ENCODE measurements around the gene PTAFR.

Gene PTAFR, protein sequence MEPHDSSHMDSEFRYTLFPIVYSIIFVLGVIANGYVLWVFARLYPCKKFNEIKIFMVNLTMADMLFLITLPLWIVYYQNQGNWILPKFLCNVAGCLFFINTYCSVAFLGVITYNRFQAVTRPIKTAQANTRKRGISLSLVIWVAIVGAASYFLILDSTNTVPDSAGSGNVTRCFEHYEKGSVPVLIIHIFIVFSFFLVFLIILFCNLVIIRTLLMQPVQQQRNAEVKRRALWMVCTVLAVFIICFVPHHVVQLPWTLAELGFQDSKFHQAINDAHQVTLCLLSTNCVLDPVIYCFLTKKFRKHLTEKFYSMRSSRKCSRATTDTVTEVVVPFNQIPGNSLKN

DNA sequence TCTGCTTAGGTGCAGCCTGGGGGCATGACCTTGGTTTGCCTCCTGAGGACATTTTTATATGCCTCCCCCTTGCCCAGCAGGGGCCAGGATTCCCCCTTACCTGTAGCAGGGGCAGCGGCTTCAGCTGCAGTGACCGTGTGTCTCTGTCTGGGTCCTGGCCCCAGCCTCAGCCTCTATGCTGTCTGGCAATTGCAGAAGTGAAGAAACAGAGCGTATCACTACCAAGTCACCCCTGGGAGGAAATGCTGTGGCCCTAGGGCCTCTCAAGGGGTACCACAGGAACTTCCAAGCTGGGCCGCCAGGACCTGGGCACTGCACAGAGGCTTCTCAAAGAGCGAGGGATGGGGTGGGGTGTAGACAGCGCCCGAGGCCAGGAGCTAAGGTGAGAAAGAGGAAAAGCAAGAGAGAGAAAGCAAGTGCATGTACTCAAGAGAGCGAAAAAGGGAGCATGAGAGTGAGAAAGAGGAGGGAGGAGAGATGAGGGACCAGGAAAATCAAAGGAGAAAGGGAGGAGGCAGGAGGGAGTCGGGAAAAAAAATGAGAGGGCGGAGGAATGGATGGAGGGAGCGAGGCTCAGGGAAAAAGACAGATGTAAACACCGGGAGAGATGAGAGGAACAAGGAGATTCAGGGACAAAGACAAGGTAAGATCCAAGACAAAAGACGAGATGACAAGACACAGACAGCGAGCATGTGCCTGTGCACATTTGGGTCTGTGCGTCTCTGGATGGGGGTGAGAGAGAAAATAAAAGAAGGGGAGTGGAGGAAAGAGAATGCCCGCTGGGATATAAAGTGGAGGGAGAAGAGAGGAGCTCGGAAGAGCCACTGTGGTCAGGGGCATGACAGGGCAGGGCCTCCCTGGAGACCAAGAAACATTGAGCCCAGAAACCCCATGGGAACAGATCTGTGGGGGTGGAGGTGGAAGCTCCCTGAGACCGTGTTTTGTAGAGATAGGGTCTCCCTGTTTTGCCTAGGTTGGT lies at the start of gene PTAFR:
TSS of gene PTAFR (minus strand) at position 199 of the 979 bp plus-strand sequence. CDS start 25,669 bp downstream, outside the sequence.
- DNase-seq, result no peak

DNA sequence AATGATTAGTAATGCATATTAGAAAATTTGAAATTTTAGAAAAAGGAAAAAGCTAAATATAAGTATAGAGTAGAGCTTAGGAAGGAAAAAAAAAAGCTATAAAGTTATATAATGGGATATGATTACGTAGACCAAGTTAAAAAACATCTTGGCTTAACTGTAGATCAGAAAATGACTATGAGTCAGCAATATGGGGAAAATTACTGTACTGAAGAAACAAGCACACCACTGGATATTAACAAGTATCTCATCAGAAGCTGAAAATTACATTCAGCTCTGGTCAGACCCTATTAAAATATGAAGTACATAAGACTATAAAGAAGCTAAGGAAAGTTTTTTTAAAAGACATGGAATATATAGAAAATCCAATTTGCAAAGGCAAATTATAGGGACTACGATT lies 36.8 kb upstream of the PTAFR start:
- DNase-seq, result no peak

DNA sequence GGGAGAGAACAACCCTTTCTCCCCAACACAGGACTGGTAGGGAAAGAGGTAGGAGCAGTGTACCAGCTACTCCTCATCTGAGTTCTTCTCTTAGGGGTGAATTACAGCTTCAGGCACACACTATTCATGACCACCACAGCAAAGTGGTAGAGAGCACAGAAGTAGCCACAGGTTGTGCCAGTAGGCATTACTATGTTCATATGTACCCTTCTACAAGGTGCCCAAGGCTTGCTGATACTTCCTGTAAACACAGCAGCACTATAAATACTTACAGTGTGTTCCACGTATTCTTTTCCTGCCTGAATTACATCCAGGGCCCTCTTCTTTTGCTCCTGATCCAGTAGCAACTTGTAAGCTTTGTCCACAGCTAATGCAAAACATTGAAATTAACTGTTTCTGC lies 33.2 kb upstream of the PTAFR start:
- no peak for DNase-seq

DNA sequence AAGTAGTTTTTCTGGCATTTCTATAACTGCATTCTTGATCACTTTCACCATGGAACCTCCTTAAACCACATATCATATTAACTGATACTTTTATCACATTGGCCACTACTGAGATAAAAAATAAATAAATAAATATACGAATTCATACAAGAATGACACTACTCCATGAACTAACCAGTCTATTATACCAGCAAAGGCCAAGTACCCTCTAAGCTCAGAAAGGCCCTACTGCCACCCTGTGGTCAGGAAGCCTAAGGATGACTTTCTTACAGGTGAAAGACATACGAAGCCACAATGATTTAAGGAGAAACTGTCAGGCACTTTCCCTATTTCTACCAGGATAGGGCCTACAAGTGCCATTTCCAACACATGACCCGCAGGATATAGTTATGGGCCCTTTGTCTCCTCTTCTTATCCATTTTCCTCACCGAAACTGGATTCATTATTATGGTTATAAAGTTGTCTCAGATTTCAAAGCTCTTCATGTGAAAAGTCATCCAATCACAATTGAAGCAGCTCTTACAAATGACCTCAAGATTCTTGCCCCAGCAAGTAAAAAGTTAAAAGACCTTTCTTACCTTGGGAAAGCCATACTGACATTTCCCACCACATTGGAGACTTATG lies 32.4 kb upstream of the PTAFR start:
- DNase-seq, result peak; percentile 67

DNA sequence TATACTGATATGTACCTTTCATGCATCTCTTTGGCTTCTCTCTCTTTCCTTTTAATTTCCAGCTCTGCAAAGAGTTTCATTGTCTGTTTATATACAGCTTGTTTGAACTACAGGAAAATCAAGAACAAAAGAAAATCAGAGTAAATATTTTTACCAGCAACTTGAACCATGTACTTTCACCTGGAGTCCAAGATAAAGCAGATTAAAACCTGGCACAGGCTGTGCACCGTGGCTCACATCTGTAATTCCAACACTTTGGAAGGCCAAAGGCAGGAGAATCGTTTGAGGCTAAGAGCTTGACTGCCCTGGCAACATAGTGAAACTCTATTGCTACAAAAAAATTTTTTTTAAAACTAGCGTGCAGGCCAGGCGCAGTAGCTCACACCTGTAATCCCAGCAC lies 28.8 kb upstream of the PTAFR start:
- DNase-seq, result no peak

DNA sequence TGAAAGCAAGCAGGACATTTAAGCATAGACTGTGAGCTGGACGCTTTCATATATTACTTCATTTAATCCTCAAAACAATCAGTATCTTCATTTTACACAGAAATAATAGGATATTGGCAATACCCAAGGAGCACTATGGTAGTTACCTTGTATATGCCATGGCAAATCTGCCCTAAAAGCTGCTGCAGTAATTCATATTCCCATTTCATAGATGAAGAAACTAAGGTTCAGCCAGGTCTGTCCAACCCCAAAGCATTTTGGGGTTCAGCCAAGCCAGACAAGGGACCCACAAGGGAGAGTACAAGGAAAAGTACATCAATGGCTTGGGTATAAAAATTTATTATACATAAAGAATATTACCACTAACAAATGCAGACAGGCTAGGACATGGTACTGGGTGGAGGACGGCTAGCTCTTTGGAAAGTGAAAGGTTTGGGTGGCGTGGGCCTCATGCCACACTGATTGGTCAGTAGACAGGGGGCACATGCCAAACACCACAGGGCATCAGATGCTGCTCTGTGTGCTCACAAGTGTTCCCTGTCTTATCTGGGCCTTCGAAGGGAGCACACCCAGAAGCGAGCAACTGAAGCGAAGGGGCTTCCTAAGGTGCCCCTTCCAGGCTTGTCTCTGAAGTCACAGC lies 23.9 kb upstream of the PTAFR start:
- no peak for DNase-seq

DNA sequence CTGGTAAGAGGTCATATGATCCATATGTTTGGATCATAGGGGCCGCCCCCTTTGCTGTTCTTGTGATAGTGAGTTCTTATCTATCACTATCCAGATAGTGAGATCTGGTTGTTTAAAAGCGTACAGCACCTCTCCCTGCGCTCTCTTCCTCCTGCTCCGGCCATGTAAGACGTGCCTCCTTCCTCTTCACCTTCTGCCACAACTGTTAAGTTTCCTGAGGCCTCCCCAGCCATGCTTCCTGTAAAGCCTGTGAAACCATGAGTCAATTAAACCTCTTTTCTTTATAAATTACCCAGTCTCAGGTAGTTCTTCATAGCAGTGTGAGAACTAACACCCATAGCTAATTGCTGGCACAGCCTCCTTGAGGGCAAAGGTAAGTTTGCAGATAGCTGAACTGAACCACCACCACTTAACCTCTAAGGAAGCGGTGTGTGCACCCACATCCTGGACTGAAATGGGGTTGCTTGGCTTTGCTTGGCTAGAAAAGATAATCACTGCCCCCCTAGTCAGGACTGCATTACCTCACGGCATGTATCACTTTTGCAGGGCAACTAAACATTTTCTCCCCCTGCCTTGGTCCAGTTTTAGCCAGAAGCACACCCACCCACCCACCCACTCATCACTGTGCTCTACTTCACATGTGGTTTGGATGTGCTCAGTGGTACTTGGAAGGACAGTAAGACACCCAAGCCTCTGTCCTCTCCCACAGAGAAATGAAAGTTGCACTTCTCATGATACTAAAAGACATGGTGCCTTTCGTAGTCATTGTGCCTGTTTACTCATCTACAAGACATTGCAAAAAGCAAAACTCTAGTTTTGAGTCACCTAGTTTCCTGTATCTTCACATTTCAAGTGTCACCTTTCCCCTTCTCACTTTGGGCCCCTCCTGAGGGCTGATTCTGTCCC lies 23.1 kb upstream of the PTAFR start:
- no peak for DNase-seq

DNA sequence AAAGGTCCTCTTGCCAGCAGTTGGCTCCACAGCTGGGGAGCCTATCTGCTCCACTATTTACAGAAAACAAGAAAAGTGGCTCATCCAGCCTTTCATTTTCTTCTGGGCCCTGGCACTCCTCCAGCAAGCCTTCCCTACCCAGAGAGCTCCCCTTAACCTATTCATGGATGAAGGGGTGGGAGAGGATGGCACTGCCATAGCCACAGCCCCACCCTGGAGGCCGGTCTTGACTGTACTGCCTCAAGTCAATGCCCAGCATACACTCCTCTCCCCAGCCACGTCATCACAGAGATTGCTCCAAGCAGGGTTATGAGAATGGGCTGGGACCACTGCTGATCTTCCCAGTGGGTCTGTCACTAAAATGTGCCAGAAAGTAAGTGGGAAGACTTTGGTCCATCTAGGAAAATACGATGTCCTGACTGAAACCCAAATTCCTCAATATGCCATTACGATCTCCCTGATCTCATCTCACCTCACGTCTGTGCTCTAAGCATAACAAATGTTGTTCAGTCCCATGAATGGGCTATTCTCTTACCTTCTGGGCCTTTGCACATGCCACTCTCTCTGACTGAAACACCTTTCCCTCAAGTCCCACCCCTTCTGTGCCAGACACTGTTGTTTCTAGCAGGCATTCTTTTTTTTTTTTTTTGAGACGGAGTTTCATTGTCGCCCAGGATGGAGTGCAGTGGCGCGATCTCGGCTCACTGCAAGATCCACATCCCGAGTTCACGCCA lies 21.4 kb upstream of the PTAFR start:
- DNase-seq, result no peak

DNA sequence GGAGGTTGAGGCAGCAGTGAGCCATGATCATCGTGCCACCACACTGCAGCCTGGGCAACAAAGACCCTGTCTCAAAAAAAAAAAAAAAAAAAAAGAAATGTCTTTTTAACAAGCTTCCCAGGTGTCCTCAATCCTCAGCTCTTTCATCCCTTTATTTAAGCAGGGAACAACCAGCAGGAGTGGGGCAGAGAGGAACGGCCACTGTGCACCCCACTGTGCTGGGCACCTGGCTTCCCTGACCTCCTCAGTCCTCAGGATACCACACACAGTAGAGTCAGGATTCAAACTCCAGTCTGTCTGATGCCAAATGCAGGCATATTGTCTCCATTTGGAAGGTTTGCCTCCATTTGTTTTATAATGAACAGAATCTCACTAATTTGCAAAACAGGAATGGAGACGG lies 19.8 kb upstream of the PTAFR start:
- DNase-seq, result no peak

DNA sequence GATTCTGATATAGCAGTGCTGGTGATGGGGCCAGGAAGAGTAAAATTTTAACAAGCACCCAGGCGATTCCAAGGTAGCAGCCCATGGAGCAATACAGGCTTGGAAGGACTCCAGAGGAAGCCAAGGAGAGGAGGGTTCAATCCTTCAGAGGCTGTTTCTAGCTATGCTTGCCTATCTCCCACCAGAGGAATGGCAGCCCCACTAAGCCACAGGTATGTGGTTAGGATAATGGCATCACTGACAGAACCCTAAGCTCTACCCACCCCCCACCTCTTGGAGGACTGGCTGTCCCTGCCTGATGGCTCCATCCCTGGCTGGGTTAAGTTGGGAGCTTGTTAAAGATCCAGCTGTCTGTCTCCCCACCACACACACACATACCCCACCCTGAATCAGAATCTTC lies 19.3 kb upstream of the PTAFR start:
- DNase-seq, result no peak

DNA sequence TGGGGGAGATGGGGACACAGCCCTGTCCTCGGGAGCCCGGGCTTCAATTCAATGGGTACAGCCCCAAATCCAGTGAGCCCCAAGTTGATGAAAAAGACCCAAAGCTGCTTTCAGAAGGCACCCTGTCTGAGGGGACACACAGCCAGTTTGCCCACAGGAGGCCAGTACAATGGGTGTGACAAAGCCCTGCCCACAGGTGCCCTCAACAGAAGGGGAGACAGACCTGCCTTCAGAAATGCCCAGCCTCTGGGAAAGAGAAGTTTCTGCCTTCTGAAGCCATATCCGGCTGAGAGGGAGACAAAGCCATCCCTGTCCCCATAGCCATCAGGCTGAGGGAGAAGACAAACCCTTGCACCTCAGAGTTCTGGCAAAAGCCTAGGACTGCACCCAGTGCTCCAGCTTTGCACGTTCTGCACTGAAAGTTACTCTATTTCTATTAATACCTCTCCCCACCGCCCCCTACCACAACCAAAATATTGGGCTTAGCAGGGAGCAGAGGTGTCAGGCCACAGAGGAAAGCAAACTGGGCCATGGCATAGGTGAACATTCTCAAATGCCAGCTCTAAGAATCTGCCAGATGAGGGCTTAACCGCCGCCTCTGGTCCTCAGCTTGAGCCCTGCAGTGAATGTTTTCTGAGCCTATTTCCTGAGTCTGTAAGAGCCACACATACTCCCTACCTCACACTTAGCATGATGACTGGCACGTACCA lies 18.0 kb upstream of the PTAFR start:
- DNase-seq, result no peak

DNA sequence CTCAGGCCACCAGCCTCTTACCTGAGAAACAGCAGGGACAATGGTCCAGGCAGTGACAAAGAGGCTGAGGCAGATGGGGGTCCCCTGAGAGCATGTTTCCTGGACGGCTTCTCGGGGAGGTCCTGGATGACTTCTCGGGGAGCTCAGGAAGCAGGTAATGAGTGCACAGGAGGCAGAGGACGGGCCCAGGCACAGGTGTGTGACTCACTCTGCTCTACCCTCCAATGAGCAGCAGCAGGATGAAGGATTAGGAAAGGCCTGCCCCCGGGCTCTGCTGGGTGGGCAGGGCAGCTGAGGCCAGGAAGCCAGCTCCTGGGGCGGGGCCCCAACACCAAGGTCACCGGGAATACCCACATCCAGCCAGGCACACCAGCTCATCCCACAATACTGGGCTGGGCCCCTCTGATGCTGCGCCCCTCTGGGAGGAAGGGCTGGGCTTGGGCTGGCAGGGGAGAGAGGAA lies 17.2 kb upstream of the PTAFR start:
- no peak for DNase-seq

DNA sequence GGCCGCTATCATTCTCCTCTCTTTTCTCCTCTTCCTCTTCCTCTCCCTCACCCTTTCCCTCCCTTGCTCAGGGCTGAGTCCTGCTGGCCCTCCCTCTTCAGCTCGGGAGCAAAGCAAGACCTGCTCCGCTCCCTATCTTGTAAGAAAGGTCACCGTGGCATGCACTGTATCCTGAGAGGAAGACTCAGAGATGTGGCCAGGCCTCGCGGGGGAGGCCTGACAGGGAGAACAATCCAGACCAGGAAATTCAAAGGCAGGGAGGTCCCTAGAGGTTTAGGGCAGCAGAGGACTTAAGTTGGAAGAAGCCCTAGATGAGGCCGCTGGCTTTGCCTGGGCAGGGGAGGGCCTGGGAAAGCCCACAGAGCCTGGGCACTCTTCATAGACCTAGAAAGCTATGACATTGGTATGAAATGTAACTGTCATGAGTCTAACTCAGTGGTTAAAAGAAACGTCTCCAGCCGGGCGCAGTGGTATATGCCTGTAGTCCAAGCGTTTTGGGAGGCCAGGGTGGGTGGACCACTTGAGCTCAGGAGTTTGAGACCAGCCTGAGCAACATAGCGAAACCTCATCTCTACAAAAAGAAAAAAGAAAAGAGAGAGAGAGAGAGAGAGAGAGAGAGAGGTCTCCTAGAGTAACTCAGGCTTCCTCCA lies 14.6 kb upstream of the PTAFR start:
- DNase-seq, result no peak

DNA sequence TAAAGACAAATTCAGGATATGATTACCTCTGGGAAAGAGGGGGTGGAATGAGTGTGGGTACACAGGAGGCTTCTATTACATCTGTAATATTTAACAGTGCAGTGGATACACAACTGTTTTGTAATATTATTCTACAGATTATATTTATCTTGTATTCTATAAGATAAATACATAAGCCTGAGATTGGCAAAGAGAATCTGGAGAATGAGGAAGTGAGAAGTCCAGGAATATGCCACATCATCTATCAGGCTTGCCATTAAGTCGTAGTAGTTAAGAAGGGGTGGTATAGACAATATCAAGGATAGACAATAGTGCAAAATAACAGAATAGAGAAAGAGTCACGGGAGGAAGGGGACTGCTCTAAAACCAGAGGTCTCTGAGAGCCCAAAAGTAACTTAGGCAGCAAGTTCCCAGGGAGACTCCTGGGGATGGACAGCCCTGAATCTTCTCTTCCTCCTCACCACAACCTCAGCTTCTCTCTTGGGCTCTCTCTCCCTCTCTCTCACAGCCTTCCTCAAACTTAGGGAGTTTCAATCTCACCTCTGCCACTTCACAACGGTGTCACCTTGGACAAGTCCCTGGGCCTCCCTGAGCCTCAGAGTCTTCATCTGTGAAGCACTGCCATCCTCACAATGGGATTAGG lies 14.0 kb upstream of the PTAFR start:
- DNase-seq, result no peak

DNA sequence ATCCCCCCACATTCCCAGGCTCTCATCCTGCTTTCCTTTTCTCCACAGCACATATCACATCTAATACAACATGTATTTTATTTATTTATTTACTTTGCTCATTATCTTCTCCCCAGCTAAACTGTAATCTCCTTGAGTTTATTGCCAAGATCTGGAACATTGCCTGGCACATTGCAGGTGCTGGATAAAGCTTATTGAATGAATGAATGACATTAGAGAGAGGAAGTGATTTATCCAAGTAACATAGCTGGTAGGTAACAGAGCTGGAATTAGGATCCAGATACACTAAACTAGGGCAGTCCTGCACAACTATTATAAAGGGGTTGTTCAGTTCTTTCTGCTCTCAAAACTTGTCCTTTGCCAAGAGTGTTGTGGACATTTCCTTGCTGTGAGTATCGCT lies 8.6 kb upstream of the PTAFR start:
- no peak for DNase-seq

DNA sequence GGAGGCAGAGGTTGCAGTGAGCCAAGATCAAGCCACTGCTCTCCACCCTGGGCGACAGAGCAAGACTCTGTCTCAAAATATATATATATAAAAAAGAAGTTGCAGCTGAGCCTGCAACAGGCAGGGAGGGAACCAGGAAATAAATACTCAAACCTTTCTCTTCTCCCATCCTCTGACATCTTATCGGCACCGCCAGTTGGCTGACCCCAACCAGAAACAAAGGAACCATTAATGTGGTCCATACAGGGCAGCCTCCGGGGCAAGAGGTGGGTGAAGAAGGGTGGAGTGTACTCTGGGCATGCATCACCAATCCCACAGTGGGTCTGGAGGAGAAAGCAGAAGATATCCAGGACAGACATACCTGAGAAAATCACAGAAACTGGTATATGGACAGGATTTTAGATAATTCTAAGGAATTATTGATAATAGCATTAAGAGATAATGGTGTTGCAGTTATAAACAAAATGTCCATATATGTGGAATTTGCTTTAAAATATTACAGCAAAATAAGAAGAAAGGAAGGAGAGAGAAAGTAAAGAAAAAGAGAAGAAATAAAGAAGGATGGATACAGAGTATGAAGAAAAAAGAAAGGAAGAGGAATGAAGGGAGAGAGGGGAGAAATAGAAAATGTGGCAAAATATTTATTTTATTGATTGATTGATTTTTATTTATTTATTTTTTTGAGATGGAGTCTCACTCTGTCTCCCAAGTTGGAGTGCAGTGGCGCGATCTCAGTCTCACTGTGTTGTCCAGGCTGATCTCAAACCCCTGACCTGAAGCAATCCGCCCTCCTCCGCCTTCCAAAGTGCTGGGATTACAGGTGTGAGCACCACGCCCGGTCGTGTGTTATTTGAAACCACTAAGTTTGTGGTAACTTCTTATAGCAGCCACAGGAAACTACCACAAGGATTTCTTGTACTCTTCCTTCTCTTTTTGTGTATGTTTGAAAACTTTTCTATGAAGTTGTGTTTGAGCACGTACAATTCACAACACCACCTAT lies 4.1 kb upstream of the PTAFR start:
- no peak for DNase-seq

DNA sequence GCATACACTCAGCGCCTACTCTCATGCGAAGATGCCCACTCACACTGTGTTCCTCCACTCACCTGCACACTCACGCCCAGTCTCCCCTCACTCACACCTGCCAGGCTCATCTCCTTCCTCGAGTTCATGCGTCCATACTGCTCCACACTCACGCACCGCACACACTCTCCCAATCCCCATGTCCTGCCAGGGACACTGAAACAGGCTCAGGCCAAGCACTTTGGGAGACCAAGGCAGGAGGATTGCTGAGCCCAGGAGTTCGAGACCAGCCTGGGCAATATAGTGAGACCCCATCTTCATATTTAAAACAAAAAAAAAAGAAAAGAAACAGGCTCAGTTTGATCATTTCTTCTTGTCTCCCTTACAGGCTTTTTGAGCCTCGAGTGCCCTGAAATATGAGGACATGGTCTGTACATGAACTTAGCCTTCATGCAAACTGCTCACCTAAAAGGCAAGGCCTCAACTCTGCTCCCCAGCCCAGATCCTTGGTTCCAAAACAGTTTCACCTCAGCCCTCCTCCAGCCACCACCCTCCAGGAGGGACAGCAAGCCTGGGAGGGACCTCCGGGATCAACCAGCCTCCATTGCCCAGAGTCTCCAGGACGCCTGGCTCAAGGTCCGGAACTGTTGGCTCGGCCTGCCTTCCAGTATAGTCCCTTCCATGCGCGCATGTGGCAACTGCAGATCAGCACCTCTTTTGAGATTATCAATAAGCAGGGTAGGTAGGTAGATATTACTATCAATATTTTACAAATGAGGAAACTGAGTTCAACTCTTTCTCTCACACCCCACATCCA lies 2.4 kb upstream of the PTAFR start:
- DNase-seq, result no peak

Measured in midbrain (tissue), 1 donor.